NCI-H1930 (cell line): Measurements from ENCODE around the gene CFAP77.

Experiments
- DNase-seq, 2 experiments: peaks; one replicate each; lab custom pipeline; 2025; lab: John Stamatoyannopoulos, UW

CFAP77 gene

DNA sequence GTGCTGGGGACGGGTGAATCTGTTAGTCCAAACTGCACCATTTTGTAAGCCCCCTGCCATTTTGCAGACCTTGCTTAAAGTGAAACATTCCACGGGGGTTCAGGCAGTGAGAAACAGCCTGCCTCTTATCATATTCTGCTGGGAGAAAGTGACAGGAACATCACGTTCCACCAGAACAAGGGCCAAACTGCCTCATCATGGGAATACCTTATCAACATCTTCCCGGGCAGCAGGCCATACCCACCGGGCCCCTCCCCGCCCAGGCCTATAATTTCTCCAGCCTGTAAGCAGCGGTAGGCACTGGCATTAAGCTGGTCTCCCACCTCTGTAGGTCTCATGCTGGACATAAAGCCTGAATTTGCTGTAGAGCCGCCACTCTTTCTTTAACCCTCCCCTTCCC is 1.5 kb upstream of the CFAP77 start:
- DNase-seq, result no peak

DNA sequence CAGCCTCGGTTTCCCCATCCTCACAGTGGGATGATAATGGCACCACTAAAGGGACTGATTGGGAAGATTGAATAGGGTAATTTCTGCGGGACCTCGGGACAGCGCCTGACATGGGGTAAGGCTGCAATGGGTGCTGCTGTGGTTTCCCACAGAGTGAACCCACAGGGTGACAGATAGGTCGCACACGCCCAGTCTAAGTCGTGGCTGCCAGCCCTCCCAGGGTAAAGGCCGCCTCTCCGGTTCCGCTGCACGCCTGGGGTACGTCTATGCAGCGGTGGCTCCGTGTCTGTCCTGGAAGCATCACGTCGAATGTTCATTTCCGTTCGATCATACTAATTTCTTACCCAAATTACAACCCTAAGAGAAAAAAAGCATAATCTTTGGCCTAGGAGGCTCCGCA is 631 bp downstream of the CFAP77 start:
- no peak for DNase-seq

DNA sequence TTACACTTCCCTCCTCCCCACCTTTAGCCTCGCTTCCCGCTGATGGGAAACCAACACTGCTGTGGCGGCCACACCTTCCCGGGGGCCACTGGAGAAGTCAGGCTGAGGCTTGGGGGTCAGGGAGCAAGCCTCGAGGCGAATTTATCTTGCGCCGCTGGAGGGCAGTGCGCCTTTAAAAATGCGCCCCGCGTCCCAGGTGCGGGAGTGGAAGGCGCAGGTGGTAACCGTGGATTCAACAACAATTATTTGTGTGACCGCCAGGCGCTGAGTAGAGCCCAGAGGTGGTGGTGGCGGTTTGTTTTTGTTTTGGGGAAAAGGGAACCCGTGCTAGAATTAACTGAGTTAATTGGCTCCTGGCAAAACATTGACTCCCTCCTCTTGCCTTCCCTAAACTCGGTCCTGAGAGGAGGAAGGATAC is 1.1 kb downstream of the CFAP77 start:
- DNase-seq, result peak; percentile 60 to 64

DNA sequence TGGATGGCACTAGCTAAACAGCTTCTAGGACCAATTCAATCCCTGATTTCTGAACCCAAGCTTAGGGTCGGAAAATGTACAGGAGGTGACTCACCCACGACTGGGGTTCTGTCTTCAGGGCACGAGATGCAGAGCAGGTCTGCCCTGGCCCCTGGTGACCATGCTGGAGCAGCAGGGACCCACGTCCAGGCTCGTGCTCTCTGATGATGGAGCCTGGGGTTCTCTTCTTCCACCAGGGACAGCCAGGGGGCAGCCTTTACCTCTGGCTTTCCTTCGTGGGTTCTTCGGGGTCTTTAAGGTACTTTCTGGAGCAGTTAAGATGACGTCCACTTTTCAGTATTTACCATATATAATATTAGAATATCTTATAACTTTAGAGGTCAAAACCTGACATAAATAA is 2.1 kb downstream of the CFAP77 start:
- peak; percentile 21 to 51 for DNase-seq

DNA sequence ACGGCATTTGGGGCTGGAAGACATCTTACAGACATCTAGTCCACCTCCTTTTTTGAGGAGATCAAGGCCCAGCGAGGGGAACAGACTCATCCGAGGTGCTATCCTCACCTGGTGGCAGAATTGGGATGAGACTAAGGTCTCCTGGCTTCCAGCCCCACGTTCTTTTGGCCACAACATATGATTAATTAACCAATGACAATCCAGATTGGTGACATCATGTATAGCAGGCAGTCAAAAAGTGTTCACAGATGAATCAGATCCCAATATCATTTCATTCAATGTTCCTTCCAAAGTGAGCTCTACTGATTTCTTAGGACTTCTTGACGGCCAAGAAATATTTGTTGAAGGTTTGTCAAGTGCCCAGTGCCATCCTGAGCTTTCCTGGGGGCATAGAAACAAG is 3.9 kb downstream of the CFAP77 start:
- no peak for DNase-seq

DNA sequence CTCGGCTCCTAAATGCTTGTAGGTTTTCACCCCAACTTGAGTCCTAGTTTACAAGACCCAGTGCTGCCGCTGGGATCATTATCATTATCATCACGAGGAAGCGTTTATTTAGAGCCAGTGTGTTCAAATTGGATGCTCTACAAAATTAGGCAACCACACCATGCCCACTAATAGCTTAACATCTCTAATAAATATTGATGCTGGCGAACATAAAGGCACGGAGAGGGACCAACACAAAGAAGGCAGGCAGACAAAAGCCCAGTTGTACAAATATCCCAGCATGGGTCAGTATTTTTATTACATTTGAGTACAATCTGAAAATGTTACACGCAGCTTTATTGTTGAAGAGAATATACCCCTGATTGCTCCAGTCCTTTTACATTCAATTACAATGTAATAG is 4.7 kb downstream of the CFAP77 start:
- DNase-seq, result peak; percentile 9 to 10

DNA sequence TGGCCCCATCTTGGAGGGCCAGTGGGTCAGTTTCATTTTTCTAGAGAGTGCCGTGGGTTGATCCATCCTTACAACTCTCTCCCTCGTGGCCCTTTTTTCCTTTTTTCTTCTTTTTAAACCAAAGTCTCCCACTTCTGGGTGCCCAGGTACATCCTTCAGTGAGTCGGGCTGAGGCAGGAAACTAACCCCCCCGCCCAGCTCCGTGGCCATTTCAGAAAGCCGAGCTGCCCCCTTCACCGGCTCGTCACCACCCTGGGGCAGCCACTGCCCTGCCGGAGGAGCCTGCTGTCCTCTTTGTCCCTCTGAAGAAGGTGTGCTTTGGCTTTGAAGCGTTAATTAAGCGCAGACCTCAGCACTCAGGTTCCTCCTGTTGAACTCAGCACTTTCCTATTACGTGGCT is 5.2 kb downstream of the CFAP77 start:
- DNase-seq, result no peak

DNA sequence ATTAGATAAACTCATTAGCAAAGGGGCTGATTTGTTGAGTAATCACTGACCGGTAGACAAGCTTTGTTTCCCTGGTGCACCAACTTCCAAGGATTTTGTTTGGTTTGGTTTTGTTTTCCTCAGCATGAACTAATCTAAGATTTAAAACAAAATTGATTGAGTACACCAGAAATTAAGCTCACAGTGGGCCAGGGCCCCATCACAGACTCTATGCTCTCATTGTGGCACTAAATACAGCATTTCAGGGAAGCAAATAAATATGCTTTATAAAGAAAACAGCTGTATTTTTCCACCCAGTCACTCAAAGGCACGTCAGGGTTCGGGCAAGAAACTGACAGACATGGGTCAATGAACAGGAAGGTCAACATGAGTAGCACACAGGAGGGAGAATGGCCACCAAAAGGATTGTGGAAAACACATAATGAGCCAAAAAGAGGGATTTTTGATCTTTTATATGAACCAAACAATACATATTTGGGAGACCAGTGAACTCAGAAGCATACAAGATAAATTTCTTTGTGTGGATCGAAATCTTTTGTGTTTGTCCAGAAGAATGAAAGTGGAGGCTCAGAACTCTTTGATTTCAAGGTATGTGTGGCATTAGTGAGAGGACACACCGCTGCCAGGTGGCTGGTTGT is 8.8 kb downstream of the CFAP77 start:
- no peak for DNase-seq

DNA sequence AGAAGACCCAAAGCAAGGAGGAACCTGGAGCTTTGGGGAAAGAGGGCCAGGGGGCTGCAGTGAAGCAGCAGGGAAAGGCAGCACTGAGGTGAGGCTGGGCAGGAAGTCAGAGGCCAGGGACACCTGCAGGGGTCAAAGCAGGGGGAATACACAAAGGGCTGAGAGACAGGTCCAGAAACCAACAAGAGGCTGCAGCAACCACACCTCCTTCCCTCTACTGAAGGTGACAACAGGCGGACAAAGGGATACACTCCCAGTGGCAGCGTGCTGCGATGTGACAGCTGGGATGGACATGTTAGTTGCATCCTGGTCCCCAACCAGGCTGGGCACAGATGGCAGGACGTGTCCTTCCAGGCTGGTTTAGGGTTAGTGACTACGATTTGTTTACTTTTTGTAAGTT is 12.6 kb downstream of the CFAP77 start:
- no peak for DNase-seq

DNA sequence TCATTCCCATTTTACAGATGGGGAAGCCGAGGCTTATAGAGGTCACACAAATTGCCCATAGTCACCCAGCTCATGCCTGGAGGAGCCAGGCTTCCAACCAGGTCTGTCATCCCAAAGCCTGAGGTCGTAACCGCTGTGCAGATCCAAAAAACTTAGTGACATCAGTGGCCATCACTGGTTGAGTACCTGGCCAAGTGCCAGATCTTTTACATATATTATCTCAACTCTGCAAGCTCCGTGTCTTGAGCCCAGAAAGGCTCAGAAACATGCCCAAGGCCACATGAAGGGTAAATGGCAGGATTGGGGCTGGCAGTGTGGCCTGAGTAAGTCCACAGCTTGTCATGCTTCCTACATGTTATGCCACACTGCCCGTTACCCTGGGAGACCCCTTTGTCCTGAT is 13.5 kb downstream of the CFAP77 start:
- no peak for DNase-seq

DNA sequence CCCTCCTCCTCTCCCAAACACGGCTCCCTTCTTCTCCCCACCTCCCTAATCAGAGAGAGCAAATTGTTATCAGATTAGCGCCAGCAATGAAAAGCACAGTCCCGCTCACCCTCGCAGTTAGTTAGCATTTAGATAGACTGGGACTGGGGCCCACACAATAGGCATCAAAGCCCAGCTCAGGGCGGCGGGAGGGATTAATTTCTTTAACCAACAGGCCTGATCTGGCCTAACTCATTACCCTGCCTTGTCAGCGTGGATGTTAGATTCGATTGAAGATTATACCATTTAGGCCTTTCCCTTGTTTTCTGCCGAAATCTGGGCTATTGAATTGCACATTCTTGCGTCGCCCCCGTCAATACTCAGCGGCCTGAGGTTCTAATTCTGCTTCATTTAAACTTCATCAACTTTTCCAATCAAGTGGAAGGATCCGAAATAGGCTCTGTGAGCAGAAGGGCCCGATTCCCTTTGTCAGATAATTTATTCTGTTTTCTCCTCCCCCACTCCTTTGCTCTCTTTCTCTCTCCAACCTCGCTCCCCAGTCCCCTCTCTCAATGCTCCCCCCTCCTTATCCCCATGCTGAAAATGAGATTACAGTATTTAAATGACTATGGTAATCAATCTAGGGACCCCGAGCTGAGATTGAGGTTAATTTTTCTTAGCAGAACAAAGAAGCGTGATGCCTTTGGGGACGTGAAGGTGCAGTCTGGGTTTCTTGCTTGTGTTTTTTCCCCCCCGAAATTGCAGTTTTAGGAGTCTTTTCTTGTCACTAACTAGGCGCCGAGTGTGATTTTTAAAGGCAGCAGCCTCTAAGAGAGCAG is 15.1 kb downstream of the CFAP77 start:
- no peak for DNase-seq

DNA sequence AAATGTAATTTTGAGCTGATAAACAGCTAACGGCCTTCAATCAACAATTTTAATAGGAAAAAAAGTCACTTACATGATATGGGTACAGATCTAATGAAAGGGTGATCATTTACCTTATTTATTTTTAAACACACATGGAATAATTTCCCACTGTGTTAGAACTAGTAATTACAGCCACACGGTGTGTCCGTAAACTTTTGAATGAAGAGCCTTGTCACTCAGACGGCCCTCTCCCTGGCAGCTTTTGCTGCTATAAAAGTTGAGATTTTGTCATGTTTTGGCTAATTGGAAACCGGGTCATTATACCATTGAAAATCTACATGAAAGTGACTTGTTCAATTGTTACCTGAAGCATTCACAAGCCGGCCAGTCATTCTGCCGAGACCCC is 15.7 kb downstream of the CFAP77 start:
- DNase-seq, result no peak

DNA sequence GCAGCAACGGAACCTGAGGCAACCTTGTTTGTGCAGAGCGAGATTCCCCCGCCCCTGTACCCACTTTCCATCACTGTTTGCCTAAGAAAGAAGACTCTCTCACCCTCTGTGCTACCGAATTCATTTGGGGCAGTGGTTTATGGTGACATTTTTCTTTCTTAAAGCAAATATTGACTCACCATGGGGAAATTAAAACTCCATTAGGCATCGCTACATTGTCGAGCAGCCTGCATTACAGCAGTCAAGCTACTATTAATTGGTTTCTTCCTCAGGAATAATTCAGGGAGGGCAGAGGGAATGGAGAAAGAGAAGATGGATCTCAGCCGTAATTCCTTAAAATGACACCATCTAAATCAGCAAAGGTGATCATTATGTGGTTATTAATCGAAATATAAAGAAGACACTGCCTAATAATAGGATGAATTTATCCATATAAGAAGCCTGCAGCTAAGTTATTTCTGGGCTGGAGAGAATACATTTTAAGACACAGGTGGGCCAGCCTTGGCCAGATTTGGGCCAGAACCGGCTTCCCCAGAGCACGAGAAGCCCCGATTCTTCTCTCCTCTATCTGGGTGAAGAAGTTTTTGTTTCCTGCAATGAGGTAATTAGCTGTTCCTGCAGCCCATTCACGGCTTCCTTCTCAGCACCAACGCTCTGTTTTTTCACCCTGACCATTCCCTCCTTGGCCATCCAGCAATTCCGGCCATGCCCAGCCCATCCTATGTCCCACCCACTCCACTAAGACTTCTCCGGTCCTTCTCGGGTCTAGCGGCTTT is 16.8 kb downstream of the CFAP77 start:
- DNase-seq, result no peak

DNA sequence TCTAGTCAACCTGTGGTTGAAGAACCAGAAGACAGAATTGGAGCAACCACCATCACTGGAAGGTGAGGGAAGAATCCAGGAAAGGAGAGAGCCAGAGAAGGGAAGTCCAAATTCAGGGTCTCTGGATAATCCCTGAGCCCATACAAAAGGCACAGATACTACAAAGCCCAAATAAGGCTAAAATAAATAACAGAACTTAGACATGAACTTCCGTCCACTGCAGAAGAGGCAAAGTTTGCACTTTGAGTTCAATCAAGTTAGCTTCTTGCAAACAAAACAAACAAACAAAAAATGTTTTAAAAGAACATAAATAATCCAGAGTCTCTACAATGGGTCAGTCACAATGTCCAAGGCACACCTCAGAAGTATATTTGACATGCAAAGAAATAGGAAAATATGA is 21.0 kb downstream of the CFAP77 start:
- DNase-seq, result no peak

DNA sequence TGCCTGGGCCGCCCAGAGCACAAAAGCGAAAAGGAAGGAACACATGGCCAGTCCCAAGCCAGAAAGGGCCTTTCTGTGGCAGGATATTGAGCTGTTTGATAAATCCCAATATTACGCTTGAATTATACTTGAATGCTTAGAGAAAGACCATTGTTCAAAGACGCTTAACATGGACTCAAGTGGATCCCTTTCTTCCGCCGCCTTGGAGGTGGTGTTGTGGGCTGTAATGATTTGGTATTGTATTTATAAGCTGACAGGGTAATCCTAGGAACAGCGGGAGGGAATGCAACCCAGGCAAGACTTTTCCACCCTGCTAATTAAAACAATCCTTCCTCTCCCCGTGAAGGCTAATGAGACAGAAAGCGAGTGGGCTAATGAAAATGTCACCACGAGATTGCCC is 24.9 kb downstream of the CFAP77 start:
- DNase-seq, result no peak

DNA sequence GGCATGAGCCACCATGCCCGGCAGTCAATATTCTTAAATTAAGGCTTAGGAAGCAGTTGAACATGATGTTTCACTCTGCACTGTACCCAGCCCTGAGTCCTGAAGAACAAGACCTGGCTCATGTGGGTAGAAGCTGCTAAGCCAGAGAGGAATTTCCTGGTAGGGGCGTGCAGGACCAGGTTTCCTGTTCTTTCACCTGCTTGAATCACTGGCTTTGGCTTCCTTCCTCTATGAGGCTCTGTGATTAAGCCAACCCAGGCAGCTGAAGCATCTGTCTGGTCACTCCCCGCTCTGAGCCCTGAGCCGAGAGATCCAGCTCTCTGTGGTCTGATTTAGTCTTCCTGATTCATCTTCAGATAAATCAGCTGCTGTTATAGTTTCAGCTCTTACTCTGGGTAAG is 29.1 kb downstream of the CFAP77 start:
- DNase-seq, result no peak

DNA sequence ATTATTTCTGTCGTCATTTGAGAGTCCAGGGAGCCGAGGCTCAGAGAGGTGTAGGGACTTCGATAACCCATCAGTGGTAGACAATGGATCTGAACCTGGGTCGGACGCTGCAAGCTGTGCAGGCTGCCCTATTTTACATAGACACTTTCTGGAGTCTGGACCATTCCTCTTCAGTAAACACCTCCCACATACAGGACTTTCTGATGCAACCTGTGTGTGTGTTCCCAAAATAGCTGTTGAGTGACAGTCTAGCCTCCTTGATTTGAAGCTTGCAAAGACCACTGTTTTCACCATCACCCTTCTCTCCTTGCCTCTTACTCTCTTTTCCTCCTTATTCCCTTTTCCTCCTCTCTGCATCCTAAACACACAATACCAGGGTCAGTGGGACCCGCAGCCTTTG is 30.7 kb downstream of the CFAP77 start:
- DNase-seq, result no peak

DNA sequence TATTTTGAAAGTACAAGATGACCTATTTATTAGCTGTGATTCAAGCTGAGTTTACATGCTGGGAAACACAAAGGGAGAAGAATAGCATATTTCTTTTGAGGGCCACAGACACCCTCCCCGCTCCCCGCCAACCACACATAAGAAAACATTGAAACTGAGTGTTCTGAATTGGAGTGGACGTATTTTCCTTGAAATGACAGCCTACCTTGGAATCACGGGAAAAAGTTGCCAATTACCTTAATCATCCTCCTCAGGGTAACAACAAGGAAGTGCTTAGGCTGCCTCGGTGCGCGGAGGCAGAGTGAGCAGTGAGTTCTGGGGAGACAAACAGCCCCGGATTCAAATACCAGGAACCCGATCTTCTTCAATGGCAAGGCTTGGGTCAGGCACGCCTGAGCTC is 31.4 kb downstream of the CFAP77 start:
- DNase-seq, result no peak

DNA sequence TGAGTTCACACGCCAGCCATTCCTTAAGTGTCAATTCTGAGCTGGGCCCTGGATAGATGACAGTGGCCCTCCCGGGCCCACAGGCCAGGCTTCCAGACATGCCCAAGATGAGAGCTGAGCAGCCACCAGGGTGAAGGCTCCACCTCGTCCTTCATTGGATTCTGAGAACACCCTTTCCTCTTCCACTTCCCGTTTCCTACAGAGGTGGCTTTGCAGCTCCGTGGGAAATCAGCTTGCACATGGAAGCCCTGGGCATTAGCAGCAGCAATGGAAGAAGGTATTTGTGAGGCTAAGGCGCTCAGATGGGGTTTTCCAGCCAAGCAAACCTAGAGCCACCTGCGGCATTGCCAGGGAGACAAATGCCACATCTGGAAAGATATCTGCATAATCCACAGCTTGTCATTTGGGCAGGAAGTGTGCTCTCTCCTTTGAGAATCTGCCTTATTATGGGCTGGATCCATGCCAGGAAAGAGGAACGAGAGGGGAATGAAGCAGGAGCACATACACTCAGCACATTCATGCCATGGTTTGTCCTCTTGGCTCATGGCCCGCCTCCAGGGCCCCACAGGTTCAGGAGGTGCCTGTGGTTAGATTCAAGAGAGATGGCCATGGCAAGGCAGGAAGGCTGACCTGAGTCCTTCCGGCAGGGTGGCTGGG is 34.1 kb downstream of the CFAP77 start:
- DNase-seq, result no peak

DNA sequence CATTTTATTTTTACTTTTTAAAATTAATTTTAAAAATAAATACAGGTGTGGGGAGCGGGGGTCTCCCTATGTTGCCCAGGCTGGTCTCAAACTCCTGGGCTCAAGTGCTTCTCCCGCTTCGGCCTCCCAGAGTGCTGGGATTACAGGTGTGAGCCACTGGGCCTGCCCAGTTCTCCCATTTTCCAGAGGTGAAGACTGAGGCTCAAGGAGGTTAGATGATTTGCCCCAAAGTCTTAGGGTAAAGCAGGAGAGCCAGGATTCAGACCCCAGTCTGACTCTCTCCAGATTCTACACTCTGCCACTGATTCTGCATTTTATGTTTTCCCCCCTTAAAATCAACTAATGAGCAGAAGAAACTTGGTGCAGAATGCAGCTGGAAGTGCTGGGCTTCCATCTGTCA is 36.9 kb downstream of the CFAP77 start:
- DNase-seq, result no peak

DNA sequence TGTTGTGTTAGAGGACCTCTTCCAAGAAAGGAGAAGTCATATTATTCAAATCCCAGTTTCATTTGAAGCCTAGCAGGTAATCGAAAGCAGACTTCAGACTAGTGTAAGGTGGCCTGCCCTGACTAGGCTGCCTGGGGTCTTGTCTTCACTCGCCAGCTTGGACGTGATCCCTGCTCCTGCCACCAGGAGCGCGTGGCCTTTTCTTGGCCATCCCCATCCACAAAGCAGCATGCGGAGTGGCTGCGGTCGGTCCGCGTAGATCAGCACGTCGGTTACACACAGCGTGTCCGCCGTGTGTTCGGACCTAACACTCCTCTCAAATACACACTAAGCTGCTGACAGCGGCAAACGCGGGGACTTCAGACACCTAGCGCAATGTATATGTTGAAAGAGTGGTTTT is 37.3 kb downstream of the CFAP77 start:
- DNase-seq, result no peak

DNA sequence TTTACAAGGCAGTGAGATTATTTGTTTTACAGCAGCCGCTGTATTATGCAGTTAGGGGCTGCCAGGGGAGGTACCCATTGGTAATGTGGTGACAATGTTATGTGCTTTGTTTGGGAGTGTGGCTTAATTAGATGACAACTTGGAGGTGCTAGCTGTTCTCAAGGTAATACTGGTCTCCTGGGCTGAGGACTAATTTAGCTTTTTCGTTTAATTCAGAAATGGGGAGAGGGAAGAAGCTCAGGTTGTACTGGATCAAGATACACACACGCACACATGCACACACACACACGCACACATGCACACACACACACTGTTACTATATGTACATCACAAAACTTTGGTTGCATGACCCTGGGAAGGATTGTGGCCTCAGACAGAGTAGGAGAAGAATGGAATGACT is 37.9 kb downstream of the CFAP77 start:
- DNase-seq, result no peak

DNA sequence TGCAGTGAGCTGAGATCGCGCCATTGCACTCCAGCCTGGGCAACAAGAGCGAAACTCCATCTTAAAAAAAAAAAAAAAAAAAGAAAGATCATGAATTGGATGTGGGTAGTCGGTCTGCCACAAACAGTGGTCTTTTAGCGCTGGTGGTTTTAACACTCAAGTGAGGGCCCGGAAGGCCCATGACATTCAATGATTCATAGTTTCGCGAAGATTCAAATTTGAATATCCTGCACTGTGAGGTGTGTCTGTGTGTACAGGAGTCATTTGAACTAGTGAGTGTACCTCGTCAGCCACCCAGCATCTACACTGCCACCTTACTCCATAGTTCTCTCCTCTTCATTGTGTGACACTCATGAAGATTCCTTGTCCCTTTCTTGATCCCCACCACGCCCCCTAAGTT is 41.3 kb downstream of the CFAP77 start:
- no peak for DNase-seq
